ENCODE results near the gene RBM33.

DNA sequence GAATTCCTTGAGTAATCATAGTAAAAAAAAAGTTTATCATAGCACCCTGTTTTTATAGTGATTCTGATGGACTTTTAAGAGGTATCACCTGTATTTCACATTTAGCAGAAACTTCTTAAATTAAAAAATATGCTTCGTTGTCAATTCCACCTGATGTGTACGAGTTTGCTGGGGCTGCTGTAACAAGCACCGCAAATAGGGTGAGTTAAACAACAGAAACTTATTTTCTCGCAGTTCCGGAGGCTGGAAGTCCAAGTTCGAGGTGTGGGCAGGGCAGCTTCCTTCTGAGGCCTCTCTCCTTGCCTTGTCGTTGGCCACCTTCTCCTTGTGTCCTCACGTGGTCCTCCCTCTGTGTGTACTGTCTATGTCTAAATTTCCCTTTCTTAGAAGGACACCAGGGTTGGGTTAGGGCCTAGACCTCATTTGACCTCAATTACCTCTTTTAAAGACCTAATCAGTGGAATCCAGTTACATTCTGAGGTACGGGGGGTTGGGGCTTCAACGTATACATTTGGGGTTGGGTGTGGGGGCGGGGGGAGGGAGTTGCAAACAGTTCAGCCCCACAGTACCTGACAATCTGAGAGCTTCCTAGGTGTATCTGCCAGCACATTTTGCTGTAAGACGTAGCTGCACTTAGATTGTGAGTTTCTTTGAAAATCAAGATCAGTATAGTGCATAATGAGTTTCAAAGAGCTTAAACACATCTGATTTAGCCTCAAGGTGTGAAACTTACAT, 72.7 kb downstream of the RBM33 start:
- no peak for TF ChIP-seq SP1 (IDR thresholded peaks at IDR 0.05)
- no peak for TF ChIP-seq ARNT (IDR thresholded peaks at IDR 0.05)
- no peak for TF ChIP-seq SUZ12 (IDR thresholded peaks at IDR 0.05)
- no peak for TF ChIP-seq FOXK2 (IDR thresholded peaks at IDR 0.05)
- TF ChIP-seq CTBP1 (IDR thresholded peaks at IDR 0.05; ENCODE audit: borderline replicate concordance) = no peak
